SU-DHL-6 (cell line): ENCODE results near the gene ISM1.

Source experiments
- H2AFZ ChIP-seq: fragments of 200-600 bp; sonication (generic); 2 replicates; pipeline ENCODE4 v1.6.1; 2014; ENCODE audit warnings: low read depth, mild to moderate bottlenecking, moderate library complexity, mixed read lengths, antibody characterized with exemption, low read length; ENCODE audit not compliant: severe bottlenecking
- H3F3A ChIP-seq: fragments of 200-600 bp; shearing (Covaris generic); 2 replicates; pipeline ENCODE4 v1.6.0; 2016; ENCODE audit warnings: antibody characterized with exemption, mild to moderate bottlenecking; ENCODE audit not compliant: insufficient read depth
- H3K27ac ChIP-seq: fragments of 200-600 bp; sonication (generic); 2 replicates; pipeline ENCODE4 v1.5.1; 2016; ENCODE audit warnings: low read depth, mild to moderate bottlenecking, low read length, moderate library complexity, mixed read lengths
- H3K27me3 ChIP-seq: fragments of 200-600 bp; sonication (generic), shearing (Covaris generic); 2 replicates; pipeline ENCODE4 v1.6.0; 2014; ENCODE audit warnings: mild to moderate bottlenecking, low read length
- H3K36me3 ChIP-seq: fragments of 200-600 bp; sonication (generic); 2 replicates; pipeline ENCODE4 v1.6.1; 2014; ENCODE audit warnings: mild to moderate bottlenecking, low read length, mixed read lengths
- H3K4me2 ChIP-seq: fragments of 300-600, 200-600 bp; shearing (Covaris generic), sonication (generic); 2 replicates; pipeline ENCODE4 v1.6.0; 2014; ENCODE audit warnings: low read length, low read depth, mild to moderate bottlenecking; ENCODE audit not compliant: poor library complexity, severe bottlenecking
- H3K4me3 ChIP-seq: fragments of 200-600 bp; sonication (generic); 2 replicates; pipeline ENCODE4 v1.5.1; 2014; ENCODE audit warnings: antibody characterized with exemption, low read length, mild to moderate bottlenecking, mixed read lengths; ENCODE audit not compliant: insufficient read depth, poor library complexity, severe bottlenecking
- H3K79me2 ChIP-seq: fragments of 200-600 bp; sonication (generic); 2 replicates; pipeline ENCODE4 v1.6.1; 2014; ENCODE audit warnings: mild to moderate bottlenecking, low read length, moderate library complexity; ENCODE audit not compliant: insufficient read depth
- H3K9ac ChIP-seq: fragments of 200-600 bp; sonication (generic); 2 replicates; pipeline ENCODE4 v1.7.0; 2014; ENCODE audit warnings: mild to moderate bottlenecking, low read length
- H3K9me2 ChIP-seq: fragments of 200-600 bp; sonication (generic); replicated peaks from 2 replicates; pipeline ENCODE4 v1.6.1; 2014; ENCODE audit warnings: low read length; ENCODE audit not compliant: insufficient read depth
- H3K9me3 ChIP-seq: fragments of 200-600 bp; sonication (generic); 2 replicates; pipeline ENCODE4 v1.6.1; 2014; ENCODE audit warnings: low read length, mixed read lengths; ENCODE audit not compliant: insufficient read depth
- H4K20me1 ChIP-seq: fragments of 200-600 bp; sonication (generic); 2 replicates; pipeline ENCODE4 v1.6.1; 2014; ENCODE audit warnings: low read depth, mild to moderate bottlenecking, antibody characterized with exemption, low read length, moderate library complexity, mixed read lengths
- EZH2phosphoT487 ChIP-seq: fragments of 200-600 bp; sonication (generic), shearing (Covaris generic); conservative IDR thresholded peaks from 2 replicates; pipeline ENCODE4 v1.6.1; 2018; ENCODE audit warnings: mild to moderate bottlenecking, antibody characterized with exemption, low read length, moderate library complexity, mixed read lengths
- TF ChIP-seq, protein P1 (sequence below): fragments of 200-600 bp; sonication (generic); IDR thresholded peaks from one replicate; pipeline ENCODE4 v1.5.1; 2017; ENCODE audit warnings: antibody characterized with exemption, mild to moderate bottlenecking, low read length, moderate library complexity; ENCODE audit not compliant: insufficient read depth, poor library complexity, severe bottlenecking

Gene ISM1

DNA sequence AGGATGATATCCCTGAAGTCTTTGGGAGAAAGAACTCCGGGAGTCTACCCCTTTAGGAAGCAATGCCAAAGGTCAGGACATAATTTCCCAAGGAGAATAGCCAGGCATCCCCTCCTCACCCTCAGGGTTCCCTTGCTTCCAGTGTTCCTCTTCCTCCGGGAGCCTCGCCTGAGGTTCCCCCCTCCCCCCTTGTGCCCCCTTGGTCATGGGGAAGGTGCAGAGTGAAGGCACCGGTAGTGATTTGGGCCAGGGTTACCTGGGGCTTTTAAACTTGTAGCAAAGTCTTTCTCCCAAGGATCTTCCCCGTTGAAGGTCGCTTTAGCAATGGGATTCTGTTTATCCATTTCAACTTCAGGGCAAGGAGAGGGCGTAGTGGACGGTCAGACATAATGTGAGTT, 1.2 kb downstream of the ISM1 start:
- no peak overlapping the region for H3K4me2 ChIP-seq
- no peaks in the 10 kb centered on the region for H3K9me2 ChIP-seq
- H3K79me2 ChIP-seq: no peaks in the 10 kb centered on the region
- no peaks in the 10 kb centered on the region for H3K36me3 ChIP-seq
- TF ChIP-seq, protein P1, sequence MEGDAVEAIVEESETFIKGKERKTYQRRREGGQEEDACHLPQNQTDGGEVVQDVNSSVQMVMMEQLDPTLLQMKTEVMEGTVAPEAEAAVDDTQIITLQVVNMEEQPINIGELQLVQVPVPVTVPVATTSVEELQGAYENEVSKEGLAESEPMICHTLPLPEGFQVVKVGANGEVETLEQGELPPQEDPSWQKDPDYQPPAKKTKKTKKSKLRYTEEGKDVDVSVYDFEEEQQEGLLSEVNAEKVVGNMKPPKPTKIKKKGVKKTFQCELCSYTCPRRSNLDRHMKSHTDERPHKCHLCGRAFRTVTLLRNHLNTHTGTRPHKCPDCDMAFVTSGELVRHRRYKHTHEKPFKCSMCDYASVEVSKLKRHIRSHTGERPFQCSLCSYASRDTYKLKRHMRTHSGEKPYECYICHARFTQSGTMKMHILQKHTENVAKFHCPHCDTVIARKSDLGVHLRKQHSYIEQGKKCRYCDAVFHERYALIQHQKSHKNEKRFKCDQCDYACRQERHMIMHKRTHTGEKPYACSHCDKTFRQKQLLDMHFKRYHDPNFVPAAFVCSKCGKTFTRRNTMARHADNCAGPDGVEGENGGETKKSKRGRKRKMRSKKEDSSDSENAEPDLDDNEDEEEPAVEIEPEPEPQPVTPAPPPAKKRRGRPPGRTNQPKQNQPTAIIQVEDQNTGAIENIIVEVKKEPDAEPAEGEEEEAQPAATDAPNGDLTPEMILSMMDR: no peak
- TF ChIP-seq EZH2phosphoT487: no peak
- H3K4me3 ChIP-seq: no peak overlapping the region
- H2AFZ ChIP-seq: no peak overlapping the region
- no peaks in the 10 kb centered on the region for H3F3A ChIP-seq
- H3K27me3 ChIP-seq: no peaks in the 10 kb centered on the region
- no peaks in the 10 kb centered on the region for H3K9me3 ChIP-seq
- no peak overlapping the region for H3K9ac ChIP-seq
- H4K20me1 ChIP-seq: no peaks in the 10 kb centered on the region
- H3K27ac ChIP-seq: no peak overlapping the region

DNA sequence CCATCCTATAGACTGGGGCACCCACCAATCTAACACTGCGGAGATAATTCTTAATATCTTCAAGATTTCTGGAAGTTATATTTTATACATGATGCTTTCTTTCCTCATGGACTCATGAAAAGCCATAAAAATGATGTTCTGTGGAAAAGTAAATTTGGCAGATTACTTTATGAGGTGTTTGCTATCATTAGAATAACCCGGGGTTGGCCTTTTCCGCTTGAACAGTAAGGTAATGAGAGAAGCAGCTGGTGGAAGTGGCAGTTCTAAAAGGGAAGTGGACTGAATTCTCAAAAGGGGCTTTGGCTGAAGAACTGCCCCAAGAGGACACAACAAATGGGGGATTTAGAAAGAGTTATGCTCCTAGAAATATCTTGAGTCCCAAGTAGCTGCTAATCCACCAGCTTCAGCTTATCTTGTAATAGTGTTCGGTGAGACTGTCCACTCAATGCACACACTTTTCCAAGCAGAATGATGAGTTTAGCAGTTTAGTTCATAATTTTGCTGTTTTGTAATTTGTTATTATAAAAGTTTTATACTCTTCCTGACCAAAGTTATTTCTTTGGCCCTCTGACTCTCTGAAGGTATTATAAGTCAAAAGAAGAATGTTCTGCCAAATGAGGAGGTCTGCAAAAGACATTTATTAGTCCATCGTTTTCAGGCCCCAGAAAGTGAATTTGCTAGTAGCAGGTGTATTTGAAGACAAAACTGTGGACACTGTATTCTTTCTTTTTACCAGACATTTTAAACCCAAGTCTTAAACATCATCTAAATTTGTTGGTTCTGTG, 2.9 kb downstream of the ISM1 start:
- no peak overlapping the region for H3K9ac ChIP-seq

DNA sequence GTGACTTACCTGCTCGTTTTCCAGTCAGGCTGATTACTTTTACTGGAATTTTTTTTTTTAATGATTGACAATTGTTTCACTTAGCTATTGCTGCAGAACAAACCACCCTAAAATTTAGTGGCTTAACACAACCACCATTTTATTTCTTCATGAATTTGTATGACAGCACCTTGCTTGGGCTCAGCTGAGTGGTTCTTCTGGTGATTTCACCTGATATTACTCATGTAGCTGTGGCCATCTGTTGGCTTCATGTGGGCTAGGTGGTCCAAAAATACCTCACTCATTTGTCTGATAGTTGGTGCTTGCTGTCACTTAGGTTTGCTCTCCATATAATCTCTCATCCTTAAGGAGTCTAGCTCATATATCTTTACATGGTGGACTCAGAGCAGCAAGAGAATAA, 5.3 kb downstream of the ISM1 start:
- no peak overlapping the region for H3K27ac ChIP-seq
- TF ChIP-seq EZH2phosphoT487: no peak
- TF ChIP-seq, protein P1: no peak

More for the DNA sequence above, 2.9 kb downstream of the ISM1 start:
- no peak overlapping the region for H3K27ac ChIP-seq
- H3K4me3 ChIP-seq: no peak overlapping the region
- no peak overlapping the region for H2AFZ ChIP-seq
- H3K79me2 ChIP-seq: no peaks in the 10 kb centered on the region
- no peaks in the 10 kb centered on the region for H3K9me3 ChIP-seq
- no peaks in the 10 kb centered on the region for H3F3A ChIP-seq
- no peak for TF ChIP-seq EZH2phosphoT487
- TF ChIP-seq, protein P1: no peak
- H3K27me3 ChIP-seq: no peaks in the 10 kb centered on the region
- H3K4me2 ChIP-seq: no peak overlapping the region
- H4K20me1 ChIP-seq: no peaks in the 10 kb centered on the region
- H3K36me3 ChIP-seq: no peaks in the 10 kb centered on the region
- no peaks in the 10 kb centered on the region for H3K9me2 ChIP-seq

More for the DNA sequence above, 5.3 kb downstream of the ISM1 start:
- H3K9me3 ChIP-seq: no peaks in the 10 kb centered on the region
- H3K79me2 ChIP-seq: no peaks in the 10 kb centered on the region
- no peak overlapping the region for H2AFZ ChIP-seq
- no peaks in the 10 kb centered on the region for H3F3A ChIP-seq
- no peak overlapping the region for H3K4me3 ChIP-seq
- no peaks in the 10 kb centered on the region for H3K27me3 ChIP-seq
- no peaks in the 10 kb centered on the region for H3K36me3 ChIP-seq
- H3K4me2 ChIP-seq: no peak overlapping the region
- no peak overlapping the region for H3K9ac ChIP-seq
- no peaks in the 10 kb centered on the region for H4K20me1 ChIP-seq
- no peaks in the 10 kb centered on the region for H3K9me2 ChIP-seq
